BLaER1 (cell line): Measurements from ENCODE around the gene SLC66A2.

Source experiments
- H3K27ac ChIP-seq: shearing (Covaris generic); formaldehyde crosslinking; 2 replicates; pipeline ENCODE4 v1.8.1; 2022
- H3K27me3 ChIP-seq: shearing (Covaris generic); formaldehyde crosslinking; 2 replicates; pipeline ENCODE4 v1.8.1; 2022
- H3K36me3 ChIP-seq: shearing (Covaris generic); formaldehyde crosslinking; 2 replicates; pipeline ENCODE4 v1.8.1; 2022
- H3K4me1 ChIP-seq: shearing (Covaris generic); formaldehyde crosslinking; 2 replicates; pipeline ENCODE4 v1.8.1; 2022
- H3K4me2 ChIP-seq: shearing (Covaris generic); formaldehyde crosslinking; 2 replicates; pipeline ENCODE4 v1.8.1; 2022
- H3K4me3 ChIP-seq: shearing (Covaris generic); formaldehyde crosslinking; 2 replicates; pipeline ENCODE4 v1.8.1; 2022
- H3K9ac ChIP-seq: shearing (Covaris generic); formaldehyde crosslinking; 2 replicates; pipeline ENCODE4 v1.8.1; 2022
- H3K9me3 ChIP-seq: shearing (Covaris generic); formaldehyde crosslinking; 2 replicates; pipeline ENCODE4 v1.8.1; 2022
- H4K20me1 ChIP-seq: shearing (Covaris generic); formaldehyde crosslinking; 2 replicates; pipeline ENCODE4 v1.8.1; 2022
- Cebpa-rat ChIP-seq: shearing (Covaris generic); IDR thresholded peaks from 2 replicates; pipeline ENCODE4 v1.8.1; 2022

SLC66A2 gene

DNA sequence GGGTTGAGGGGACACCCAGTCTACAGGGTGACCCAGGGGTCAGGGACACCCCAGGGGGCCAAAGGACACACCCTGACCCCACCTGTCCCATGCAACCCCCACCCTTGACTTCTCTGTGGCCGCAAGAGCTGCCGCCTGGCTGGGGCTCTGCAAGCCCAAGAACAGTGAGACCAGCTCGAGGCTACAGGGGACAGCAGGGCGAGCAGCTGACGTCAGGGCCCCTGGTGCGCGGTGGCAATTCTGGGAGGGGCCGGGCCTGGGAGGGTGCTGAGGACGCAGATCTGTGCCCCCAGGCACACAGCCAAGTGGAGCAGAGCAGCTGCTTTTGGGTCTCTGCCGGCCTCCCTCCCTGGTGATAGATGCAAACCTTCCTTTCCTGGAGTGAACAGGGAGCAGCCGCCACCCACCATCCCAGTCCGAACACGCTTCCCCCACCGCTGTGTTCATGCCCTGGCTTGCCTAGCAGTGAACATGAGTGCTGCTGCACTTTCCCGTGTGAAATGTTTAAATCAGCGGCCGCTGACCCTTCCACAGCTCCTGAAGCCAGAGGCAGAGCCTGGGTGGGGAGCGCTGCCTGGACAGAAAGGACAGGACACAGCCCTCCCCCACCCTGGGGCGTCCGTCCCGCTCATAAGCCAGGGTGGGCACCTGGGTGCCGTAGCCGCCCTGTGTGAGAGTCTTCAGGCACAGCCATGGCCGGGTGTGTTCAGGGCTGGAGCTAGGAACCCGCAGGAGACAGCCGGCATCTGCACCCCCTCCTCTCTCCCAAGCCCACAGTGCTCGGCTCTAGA is 46.9 kb downstream of the SLC66A2 start:
- no peaks in the 10 kb centered on the region for H3K4me1 ChIP-seq
- peaks cover 64% of the 10 kb centered on the region for H4K20me1 ChIP-seq
- H3K9me3 ChIP-seq = peaks cover 49% of the 10 kb centered on the region
- H3K27ac ChIP-seq = no peak overlapping the region
- no peaks in the 10 kb centered on the region for H3K27me3 ChIP-seq
- H3K4me3 ChIP-seq = no peak overlapping the region
- peaks cover 96% of the 10 kb centered on the region for H3K36me3 ChIP-seq
- TF ChIP-seq Cebpa-rat = no peak
- H3K4me2 ChIP-seq = no peak overlapping the region
- no peak overlapping the region for H3K9ac ChIP-seq

DNA sequence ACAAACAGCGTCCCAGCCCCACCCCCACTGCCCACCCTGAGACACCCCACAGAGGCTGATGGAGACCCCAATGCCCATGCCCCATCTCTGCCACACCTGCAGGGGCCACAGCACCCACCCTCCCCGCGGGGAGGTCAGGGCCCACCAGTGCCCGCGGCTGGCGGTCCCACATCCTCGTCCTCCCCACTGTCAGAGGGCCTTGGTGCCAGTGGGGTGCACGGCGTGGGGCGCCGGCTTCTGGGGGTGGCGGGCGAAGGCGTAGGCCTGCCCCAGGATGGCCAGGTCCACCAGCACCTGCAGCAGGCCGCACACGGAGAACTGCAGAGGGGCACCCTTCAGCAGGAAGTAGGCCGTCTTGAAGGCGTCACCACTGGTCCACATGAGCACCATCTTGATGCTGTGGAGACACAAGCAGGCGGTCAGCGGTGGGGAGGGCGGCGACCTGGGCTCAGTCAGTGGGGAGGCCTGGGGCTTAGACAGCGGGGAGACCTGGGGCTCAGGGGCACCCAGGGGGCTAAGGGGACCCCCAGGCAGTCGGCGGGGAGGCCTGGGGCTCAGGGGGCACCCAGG is 47.6 kb downstream of the SLC66A2 start:
- Histone ChIP-seq H3K9ac (no peak overlapping the region), H3K4me1 (no peaks in the 10 kb centered on the region), H3K27ac (no peak overlapping the region), H3K4me3 (no peak overlapping the region), H3K4me2 (no peak overlapping the region), H3K27me3 (no peaks in the 10 kb centered on the region), H4K20me1 (peaks cover 57% of the 10 kb centered on the region), H3K36me3 (peaks cover 96% of the 10 kb centered on the region), H3K9me3 (peaks cover 56% of the 10 kb centered on the region)
- no peak for TF ChIP-seq Cebpa-rat

DNA sequence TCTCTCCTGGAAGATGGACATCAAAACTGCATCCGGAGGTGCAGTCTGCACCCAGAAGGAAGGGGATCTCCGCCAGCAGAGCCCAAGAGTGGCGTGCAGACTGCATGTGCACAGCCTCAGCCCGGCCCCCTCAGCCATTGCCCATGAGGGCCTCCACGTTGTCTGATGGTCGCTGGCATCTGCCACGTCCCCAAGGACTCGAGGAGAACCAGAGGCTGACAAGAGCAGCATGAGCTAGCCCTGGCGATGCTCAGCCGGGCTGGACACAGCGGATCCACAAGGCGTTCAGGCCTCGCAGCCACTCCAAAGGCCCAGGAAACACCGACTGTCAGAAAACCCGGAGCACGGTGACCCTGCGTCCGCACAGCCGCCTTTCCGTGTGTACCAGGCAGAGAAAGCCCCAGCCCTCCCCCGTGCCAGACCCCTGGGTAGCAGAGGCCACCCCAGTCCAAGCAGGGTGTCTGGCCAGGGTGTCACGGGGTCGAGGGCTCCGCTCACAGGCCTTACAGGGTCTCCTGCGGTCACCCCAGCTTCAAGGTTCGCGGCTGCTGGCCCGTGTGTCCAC is 48.3 kb downstream of the SLC66A2 start:
- Histone ChIP-seq H3K27ac (no peak overlapping the region), H3K9me3 (peaks cover 63% of the 10 kb centered on the region), H3K4me3 (no peak overlapping the region), H3K9ac (no peak overlapping the region), H3K36me3 (peaks cover 96% of the 10 kb centered on the region), H3K4me2 (no peak overlapping the region), H4K20me1 (peaks cover 50% of the 10 kb centered on the region), H3K4me1 (no peaks in the 10 kb centered on the region), H3K27me3 (no peaks in the 10 kb centered on the region)
- no peak for TF ChIP-seq Cebpa-rat

DNA sequence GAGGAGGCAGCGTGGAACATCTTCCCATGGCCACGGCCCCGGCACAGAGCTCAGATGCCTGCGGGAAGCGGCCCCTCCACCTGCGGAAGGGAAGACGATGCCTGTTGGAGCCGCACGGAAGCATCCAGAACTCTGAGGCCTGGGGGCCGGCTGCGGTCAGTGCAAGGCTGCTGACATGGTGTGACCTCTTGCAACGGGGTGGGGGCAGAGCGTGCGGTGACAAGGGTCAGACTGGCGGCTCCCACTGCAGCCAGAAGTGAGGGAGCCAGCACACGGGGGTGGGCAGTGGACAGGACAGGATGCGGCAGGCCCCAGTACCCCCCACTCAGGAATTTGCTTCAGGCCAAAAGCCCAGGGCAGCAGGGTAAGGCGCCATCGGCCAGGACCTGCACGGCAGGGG is 48.8 kb downstream of the SLC66A2 start:
- no peaks in the 10 kb centered on the region for H3K27me3 ChIP-seq
- no peak for TF ChIP-seq Cebpa-rat

DNA sequence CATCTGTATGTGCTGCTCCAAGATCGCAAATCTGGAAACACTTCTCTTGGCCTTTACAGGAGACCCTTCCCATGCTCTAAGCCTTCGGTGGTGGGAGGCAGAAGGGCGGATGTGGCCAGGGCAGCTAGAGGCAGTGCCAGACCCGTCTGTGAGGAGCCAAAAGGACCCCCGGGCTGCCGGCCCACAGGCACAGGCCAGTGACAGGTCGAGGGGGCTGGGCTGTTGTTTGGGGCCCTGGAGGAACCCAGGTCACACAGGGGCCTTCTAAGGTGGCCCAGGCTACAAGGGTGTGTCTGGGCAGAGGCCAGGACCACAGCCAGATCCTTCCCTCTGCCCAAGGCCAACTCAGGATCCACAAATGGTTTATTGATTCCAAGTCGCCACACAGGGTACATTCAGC is 49.4 kb downstream of the SLC66A2 start:
- Histone ChIP-seq H3K4me1 (no peaks in the 10 kb centered on the region), H3K9ac (no peak overlapping the region), H3K27ac (no peak overlapping the region), H4K20me1 (peaks cover 39% of the 10 kb centered on the region), H3K36me3 (peaks cover 96% of the 10 kb centered on the region), H3K4me3 (no peak overlapping the region), H3K9me3 (peaks cover 74% of the 10 kb centered on the region), H3K4me2 (no peak overlapping the region), H3K27me3 (no peaks in the 10 kb centered on the region)
- TF ChIP-seq Cebpa-rat = no peak

More for the DNA sequence above, 48.8 kb downstream of the SLC66A2 start:
- H3K4me2 ChIP-seq = no peak overlapping the region
- H3K27ac ChIP-seq = no peak overlapping the region
- no peak overlapping the region for H3K4me3 ChIP-seq
- H3K9me3 ChIP-seq = peaks cover 68% of the 10 kb centered on the region
- peaks cover 96% of the 10 kb centered on the region for H3K36me3 ChIP-seq
- no peaks in the 10 kb centered on the region for H3K4me1 ChIP-seq
- H4K20me1 ChIP-seq = peaks cover 45% of the 10 kb centered on the region
- no peak overlapping the region for H3K9ac ChIP-seq

DNA sequence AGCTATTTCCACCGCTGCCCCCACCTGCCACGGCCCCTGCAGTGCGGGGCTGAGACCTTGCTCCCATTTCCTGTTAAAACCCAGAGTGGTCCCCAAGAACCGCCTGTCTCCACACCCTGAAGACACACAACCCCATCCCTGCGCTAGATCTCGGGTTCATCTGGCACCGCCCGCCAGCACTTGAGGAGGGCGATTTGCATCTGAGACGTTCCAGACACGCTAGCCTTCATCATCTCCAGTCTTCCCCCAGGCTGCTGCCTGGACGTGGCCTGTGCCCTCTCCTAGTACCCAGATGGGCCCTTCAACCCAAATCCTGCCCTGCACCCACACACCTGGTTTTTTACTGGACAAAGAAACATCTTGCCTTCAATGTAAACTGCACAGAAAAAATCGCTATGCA is 49.8 kb downstream of the SLC66A2 start:
- TF ChIP-seq Cebpa-rat = no peak
- peaks cover 35% of the 10 kb centered on the region for H4K20me1 ChIP-seq
- H3K9ac ChIP-seq = no peak overlapping the region
- H3K27ac ChIP-seq = no peak overlapping the region
- no peaks in the 10 kb centered on the region for H3K27me3 ChIP-seq
- no peak overlapping the region for H3K4me3 ChIP-seq
- peaks cover 92% of the 10 kb centered on the region for H3K36me3 ChIP-seq
- peaks cover 78% of the 10 kb centered on the region for H3K9me3 ChIP-seq
- H3K4me1 ChIP-seq = no peaks in the 10 kb centered on the region
- H3K4me2 ChIP-seq = no peak overlapping the region

DNA sequence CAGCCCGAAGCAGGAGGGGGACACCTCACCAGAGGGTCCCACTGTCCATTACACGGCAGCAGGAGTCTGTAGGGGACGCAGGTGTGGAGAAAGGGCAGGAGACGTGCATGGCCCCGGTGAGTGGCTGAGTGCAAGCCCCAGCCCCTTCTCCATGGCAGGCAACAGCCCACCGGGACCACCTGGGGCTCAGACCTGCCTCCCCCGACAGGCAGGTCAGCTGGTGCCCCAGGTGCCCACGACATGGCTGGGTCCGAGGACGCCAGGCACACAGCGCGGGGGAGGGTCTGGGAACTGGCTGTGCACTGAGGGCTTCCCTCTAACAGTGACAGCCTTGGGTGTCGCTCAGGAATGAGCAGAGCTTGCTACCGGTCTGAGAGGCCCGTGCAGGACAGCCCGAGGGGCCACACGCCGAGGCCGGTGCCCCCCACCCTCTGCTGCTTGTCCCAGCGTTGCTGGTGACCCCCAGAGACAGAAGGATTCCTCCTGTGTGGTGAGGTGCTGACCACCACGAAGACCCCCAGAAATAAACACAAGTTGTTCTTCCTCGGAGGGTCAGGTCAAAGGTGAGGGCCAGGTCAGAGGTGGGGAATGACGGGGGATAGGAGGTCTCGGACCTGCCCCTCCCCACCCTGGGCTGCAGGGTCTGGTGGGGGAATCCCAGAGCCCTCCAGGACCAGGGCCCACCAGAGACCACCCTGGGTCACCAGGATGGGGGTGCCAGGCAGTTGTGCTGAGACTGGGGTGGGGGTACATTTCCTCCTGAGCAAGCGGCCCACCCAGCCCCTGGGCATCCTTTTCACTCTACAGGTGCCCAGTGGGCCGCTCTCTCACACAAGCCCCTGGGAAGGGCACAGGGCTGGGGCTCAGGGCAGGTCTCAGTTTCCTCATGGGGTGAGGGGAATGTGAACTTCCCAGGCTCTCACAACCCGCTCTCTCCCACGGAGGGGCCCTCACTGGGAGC is 50.6 kb downstream of the SLC66A2 start:
- Histone ChIP-seq H3K27ac (no peak overlapping the region), H3K4me2 (no peak overlapping the region), H3K36me3 (peaks cover 86% of the 10 kb centered on the region), H3K4me3 (no peak overlapping the region), H3K4me1 (no peaks in the 10 kb centered on the region), H3K9ac (no peak overlapping the region), H3K9me3 (peaks cover 86% of the 10 kb centered on the region), H3K27me3 (no peaks in the 10 kb centered on the region), H4K20me1 (peaks cover 27% of the 10 kb centered on the region)
- no peak for TF ChIP-seq Cebpa-rat

DNA sequence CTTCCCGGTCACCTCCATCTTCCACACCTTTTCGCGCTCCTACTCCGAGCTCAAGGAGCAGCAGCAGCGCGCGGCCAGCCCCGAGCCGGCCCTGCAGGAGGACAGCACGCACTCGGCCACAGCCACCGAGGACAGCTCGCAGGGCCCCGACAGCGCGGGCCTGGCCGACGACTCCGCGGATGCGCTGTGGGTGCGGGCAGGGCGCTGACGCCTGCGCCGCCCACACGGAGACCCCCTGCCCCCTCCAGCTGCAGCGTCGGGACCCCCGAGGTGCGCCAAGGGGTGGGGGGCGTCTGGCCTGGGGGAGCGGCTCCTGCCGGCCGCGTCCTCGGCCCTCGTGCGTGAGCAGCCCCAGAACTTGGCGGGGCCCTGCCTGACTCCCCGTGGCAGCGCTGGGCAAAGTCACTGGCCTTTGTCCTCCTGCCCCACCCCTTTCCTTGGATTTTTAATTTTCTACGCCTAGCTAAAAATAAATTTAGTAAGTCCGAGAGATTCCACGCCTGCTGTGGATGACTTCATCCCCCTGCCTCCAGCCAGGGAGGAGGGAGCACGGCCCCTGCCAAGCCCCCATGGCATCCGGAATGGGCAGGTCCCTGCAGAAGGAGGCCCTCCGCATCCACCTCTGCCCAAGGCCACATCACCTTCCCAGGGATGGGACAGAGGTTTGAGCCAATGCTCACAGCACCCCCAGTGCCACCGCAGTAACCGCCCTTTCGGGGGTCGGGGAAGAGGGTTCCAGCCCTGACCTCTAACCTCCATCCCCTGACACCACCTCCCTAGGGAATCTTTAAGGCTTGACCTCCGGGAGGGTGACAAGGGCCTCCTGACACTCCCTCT is 51.6 kb downstream of the SLC66A2 start:
- Histone ChIP-seq H4K20me1 (peaks cover 17% of the 10 kb centered on the region), H3K4me1 (no peaks in the 10 kb centered on the region), H3K4me2 (no peak overlapping the region), H3K9me3 (peaks cover 96% of the 10 kb centered on the region), H3K36me3 (peaks cover 75% of the 10 kb centered on the region), H3K27me3 (no peaks in the 10 kb centered on the region), H3K27ac (no peak overlapping the region), H3K9ac (no peak overlapping the region), H3K4me3 (no peak overlapping the region)
- TF ChIP-seq Cebpa-rat = no peak
